GM12874 (cell line): ENCODE data around the gene TMEM238L.

Experiments used
- TF ChIP-seq, protein P1 (sequence below): IDR thresholded peaks from 2 replicates; pipeline ENCODE4 v1.5.1; 2011; ENCODE audit warnings: low read depth, mild to moderate bottlenecking, control low read depth, low read length, moderate library complexity; ENCODE audit not compliant: insufficient read depth

TMEM238L gene

DNA sequence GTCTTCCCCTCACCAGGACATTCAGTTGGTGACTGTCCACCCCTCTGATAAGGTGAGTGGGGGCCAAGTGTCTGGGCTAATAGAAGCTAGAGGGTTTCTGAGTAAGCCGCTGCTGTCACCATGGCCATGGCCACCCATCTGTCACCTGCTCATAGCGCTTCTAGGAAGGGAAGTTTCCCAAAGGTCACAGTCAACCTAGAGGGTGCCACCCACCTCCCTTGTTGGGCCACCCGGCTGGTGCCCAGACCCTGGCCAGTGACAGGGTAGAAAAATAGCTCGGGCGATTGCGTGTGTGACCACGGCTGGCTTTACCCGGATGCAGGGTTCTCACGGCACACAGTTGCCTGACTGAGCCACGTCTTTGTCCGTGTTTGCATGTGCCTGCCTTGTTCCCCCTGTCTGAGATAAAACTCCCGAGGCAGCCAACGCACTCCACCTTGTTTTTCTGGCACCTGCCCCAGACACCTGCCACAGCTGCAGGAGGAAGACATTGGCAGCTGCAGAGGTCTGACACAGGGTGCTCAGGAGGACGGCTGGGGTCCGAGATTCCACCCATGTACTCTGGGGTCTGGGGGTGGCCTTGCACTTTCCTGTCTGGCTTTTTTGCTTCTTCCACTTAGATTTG, 33.2 kb upstream of the TMEM238L start:
- TF ChIP-seq, protein P1, sequence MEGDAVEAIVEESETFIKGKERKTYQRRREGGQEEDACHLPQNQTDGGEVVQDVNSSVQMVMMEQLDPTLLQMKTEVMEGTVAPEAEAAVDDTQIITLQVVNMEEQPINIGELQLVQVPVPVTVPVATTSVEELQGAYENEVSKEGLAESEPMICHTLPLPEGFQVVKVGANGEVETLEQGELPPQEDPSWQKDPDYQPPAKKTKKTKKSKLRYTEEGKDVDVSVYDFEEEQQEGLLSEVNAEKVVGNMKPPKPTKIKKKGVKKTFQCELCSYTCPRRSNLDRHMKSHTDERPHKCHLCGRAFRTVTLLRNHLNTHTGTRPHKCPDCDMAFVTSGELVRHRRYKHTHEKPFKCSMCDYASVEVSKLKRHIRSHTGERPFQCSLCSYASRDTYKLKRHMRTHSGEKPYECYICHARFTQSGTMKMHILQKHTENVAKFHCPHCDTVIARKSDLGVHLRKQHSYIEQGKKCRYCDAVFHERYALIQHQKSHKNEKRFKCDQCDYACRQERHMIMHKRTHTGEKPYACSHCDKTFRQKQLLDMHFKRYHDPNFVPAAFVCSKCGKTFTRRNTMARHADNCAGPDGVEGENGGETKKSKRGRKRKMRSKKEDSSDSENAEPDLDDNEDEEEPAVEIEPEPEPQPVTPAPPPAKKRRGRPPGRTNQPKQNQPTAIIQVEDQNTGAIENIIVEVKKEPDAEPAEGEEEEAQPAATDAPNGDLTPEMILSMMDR: no peak

DNA sequence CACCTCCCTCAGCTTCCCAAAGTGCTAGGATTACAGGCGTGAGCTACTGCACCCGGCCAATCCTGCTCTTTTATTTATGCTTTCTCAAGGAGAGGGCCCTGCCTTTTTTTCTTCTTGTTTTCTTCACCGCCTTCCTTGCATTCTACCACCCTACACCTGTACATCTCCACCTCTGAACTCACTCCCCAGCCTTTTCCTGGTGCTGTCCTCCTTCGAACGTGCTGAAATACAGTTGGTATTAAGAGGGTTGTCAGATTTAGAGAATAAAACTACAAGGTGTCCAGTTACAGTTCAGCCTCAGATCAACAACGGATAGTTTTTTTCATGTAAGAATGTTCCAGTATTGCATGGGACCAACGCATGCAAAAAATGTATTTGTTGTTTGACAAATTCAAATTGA, 32.2 kb upstream of the TMEM238L start:
- TF ChIP-seq, protein P1: no peak

DNA sequence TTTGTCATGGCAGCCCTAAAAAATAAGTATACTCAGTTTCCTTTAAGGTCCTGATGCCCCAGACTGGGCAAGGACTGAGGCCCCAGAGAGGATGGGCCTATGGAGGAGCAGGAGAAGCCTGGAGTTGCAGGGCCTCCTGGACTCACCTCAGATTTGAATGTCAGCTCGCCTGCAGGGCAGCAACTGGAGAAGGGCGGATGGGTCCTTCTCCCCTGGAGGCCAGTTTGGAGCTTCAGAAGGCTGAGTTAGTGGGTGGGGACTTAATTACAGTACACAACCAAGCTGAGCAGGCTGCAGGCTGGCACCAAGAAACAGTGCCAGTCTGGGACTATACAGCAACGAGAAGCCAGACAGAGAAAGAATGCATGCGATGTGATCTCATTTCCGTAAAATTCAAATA, 27.8 kb upstream of the TMEM238L start:
- TF ChIP-seq, protein P1: no peak

DNA sequence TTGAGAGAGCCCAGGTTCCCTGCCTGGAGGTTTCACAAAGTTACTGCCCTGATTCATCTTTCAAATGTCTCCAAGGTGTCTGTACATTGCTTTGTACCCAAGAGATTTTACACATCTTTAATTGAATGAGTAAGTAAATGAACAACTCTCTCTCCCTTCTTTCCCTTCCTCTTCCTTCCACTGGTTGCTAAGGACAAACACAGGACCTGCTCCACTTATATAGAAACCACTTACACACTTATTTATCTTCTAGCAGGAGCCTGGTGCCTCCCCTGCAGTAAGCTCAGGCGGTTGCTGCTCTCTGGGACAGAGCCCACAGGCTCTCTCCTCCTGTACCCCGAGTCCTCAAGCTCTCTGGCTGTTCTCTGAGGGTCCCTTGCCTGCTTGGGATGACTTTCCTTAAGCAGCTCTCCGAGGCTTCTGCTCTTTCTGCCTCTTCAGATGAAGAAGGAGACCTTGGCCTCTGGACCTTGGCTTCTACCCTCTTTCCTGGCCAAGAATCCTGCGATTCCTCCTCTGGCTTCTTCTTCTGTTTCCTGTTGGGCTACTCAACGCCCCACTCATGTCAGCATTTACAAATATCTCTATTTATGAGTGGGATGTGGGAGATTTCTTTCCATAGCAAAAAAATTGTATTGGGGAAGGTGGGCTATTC, 24.1 kb upstream of the TMEM238L start:
- TF ChIP-seq, protein P1: no peak

DNA sequence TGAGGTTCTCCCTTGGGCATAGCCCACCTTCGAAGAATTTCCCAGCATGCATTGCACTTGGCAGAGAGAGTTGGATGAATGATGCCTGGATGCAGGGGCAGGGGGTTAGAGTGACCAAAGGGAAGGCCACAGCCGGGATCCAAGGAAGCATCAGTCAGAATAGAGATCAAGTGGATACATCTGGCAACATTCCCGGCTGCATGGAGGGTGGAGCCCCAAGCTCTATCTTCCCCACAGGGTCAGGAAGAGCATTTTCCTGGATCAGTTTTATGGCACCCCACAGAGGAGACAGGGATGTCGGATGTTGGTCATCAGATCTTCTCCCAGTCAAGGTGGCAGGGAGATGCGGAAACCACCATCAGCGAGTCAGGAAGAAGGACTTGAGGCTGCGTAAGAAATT, 21.0 kb upstream of the TMEM238L start:
- TF ChIP-seq, protein P1: no peak

DNA sequence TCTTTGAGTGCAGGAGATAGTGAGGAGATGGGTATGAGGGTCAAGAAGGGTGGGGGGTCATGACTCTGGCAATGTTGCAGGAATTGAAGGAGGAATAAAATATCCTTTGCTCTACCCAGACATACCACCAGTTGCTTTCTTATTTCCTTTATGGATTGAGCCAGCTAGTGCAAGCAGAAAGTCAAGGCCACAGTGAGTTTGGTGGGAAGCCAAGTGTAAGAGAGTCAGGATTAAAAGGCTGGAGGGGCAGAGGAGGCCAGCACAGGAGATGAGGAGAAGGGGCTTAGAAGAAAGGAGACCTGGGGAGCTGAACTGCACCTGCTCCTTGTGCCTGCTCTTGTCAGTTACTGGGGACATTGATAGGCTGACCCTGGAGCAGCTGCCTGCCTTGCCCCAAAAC, 17.9 kb upstream of the TMEM238L start:
- TF ChIP-seq, protein P1: no peak

DNA sequence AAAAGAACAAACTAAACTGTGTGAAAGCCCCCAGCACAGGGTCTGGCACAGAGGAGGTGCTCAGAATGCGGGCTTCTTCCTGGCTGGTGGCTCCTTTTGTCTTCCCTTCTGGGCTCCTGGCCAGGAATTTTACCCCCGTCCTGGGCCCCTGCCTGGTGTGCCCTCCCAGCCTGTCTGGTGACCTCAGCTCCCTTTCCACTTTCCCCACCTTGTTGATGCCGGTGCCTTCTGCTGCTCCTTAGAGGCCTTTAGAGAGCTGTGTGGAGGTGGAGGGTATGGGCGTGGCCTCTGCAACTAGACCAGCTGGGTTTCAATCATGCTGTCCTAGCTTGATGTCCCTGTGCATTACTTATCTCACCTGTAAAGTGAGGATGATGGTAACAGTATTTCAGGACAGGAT, 17.2 kb upstream of the TMEM238L start:
- TF ChIP-seq, protein P1: no peak
